ENCODE data around the gene NHLH1.

DNA sequence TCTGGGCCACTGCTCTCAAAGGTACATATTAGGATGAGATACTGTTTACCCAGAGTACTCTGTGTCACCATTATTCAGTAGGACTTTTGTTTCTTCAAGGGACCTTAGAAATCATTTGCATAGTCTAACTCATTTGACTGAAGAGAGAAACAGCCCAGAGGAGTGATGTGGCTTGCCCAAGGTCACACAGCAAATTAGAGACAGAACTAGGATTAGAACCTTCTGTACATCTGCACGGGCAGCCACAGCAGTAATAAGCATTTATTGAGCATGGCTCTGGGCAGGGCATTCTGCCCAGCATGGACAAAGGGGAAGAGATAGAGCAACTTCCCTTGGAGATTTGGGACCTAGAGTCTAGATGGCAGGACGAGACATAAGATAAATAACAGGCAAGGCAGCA, 5.7 kb upstream of the NHLH1 start:
- TF ChIP-seq, protein P1, sequence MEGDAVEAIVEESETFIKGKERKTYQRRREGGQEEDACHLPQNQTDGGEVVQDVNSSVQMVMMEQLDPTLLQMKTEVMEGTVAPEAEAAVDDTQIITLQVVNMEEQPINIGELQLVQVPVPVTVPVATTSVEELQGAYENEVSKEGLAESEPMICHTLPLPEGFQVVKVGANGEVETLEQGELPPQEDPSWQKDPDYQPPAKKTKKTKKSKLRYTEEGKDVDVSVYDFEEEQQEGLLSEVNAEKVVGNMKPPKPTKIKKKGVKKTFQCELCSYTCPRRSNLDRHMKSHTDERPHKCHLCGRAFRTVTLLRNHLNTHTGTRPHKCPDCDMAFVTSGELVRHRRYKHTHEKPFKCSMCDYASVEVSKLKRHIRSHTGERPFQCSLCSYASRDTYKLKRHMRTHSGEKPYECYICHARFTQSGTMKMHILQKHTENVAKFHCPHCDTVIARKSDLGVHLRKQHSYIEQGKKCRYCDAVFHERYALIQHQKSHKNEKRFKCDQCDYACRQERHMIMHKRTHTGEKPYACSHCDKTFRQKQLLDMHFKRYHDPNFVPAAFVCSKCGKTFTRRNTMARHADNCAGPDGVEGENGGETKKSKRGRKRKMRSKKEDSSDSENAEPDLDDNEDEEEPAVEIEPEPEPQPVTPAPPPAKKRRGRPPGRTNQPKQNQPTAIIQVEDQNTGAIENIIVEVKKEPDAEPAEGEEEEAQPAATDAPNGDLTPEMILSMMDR (IDR thresholded peaks at IDR 0.05): no peak
- TF ChIP-seq NR3C1 (CRISPR knock-in tag; conservative IDR thresholded peaks at IDR 0.05; ENCODE audit: low read depth) (no peak), CREM (CRISPR knock-in tag; IDR thresholded peaks at IDR 0.05) (no peak)
- TF ChIP-seq, protein P2, sequence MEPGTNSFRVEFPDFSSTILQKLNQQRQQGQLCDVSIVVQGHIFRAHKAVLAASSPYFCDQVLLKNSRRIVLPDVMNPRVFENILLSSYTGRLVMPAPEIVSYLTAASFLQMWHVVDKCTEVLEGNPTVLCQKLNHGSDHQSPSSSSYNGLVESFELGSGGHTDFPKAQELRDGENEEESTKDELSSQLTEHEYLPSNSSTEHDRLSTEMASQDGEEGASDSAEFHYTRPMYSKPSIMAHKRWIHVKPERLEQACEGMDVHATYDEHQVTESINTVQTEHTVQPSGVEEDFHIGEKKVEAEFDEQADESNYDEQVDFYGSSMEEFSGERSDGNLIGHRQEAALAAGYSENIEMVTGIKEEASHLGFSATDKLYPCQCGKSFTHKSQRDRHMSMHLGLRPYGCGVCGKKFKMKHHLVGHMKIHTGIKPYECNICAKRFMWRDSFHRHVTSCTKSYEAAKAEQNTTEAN (CRISPR knock-in tag; IDR thresholded peaks at IDR 0.05): no peak
- TF ChIP-seq, protein P3, sequence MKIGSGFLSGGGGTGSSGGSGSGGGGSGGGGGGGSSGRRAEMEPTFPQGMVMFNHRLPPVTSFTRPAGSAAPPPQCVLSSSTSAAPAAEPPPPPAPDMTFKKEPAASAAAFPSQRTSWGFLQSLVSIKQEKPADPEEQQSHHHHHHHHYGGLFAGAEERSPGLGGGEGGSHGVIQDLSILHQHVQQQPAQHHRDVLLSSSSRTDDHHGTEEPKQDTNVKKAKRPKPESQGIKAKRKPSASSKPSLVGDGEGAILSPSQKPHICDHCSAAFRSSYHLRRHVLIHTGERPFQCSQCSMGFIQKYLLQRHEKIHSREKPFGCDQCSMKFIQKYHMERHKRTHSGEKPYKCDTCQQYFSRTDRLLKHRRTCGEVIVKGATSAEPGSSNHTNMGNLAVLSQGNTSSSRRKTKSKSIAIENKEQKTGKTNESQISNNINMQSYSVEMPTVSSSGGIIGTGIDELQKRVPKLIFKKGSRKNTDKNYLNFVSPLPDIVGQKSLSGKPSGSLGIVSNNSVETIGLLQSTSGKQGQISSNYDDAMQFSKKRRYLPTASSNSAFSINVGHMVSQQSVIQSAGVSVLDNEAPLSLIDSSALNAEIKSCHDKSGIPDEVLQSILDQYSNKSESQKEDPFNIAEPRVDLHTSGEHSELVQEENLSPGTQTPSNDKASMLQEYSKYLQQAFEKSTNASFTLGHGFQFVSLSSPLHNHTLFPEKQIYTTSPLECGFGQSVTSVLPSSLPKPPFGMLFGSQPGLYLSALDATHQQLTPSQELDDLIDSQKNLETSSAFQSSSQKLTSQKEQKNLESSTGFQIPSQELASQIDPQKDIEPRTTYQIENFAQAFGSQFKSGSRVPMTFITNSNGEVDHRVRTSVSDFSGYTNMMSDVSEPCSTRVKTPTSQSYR (CRISPR knock-in tag; IDR thresholded peaks at IDR 0.05): no peak

Data from WTC11 (cell line).